HG02885 (cell line): Measurements from ENCODE around the gene RTP3.
"Not testable (repeated sequence)": the region's sequence is repeated elsewhere in the genome, so short reads cannot be mapped to it uniquely, and the experiment has no call there.

Experiments used
- ATAC-seq: cut with Tn5 transposase; IDR thresholded peaks from one replicate; pipeline ENCODE4 v1.9.1; 2021; ENCODE audit warnings: mild to moderate bottlenecking; ENCODE audit not compliant: unreplicated experiment, poor library complexity

The RTP3 gene

DNA sequence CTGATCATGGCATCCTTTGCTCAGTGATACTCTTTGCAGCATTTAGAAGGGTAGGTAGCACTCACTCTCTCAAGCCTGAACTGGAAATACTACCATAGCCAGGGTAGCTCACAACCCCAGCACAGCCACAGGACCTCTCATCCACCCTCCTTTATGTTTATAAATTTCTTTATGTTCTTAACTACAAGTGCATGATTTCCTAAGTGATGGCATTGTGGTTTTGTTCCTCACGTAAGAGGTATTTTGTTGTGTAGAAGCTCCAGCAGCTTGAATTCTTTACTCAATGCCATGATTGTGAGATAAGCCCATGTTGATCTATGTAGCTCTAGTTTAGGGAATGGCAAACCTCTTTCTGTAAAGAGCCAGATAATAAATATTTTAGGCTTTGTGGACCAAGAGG lies 7.9 kb upstream of the RTP3 start:
- ATAC-seq, result no peak

DNA sequence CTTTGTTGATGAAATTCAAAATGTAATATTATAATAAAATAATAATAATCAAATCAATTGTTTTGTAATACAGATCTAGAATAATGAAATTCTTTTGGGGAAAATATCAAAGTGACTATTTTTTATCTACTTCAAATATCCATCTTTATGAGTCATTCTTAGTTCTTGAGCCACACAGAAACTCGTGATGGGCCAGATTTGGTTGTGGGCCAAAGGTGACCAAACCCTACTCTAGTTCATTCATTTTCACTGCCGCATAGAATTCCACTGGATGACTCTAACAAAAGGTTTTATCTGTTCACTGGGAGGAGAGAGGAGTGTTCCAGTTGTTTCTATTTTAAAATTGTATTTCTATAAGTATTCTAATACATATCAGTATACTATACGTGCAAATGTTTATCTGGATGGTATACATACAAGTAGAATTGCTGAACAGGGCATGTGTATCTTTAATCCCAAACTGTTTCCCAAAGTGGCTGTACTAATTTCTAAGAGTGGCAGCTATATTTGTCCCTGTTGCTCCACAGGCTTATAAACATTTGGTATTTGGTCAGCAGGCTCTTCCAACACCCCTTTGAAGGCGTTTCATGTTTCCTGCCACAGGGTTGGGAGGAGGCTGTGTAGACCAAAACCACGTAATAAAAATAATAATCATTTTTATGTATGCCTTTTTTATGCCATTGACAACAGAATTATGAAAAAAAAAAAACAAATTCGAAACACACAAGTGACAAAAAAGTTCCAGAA lies 7.3 kb upstream of the RTP3 start:
- ATAC-seq, result no peak

DNA sequence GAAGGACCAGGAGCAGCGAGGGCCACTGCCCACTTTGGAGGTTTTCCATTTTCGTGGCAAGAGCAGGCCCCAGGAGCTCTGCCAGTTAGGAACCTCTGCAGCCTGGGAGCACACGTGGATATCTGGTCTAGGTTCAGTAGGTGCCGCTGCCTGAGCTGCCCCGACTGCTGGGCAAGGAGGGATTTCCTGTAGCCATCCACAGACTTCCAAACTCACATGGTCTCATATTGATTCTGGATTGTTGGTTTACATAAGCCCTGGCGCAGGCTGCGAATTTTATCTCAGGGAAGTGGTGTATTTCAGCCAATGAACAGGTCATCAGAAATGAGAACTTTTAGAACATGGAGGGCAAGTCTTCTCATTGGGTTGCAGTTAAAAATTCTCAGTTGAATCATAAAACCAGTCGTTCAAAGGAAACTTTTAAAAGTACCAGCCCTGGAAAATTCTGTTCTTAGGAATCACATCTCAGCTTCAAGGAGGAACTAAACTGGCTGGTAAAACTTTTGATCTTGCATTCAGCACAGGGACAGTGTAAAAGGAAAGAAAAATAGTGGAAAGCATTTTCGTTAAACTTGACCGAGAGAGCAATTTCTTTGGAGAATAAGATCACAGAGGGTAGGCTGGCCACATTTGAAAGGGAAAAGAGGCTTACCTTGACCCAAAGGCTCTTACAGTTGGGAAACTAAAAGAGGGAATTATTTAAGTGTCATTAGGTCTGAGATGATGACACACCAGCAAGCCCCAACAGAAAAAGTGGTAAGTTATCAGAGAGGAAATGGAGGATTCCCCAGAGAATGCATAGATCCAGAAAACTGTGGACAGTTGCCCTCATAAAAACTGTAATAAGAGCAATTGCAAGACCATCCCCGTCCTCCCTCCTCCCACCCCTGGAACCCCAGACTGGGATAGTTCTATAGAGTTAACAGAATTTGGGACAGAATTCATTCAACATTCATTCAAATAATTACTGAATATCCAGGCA lies 6.4 kb upstream of the RTP3 start:
- ATAC-seq, result no peak

DNA sequence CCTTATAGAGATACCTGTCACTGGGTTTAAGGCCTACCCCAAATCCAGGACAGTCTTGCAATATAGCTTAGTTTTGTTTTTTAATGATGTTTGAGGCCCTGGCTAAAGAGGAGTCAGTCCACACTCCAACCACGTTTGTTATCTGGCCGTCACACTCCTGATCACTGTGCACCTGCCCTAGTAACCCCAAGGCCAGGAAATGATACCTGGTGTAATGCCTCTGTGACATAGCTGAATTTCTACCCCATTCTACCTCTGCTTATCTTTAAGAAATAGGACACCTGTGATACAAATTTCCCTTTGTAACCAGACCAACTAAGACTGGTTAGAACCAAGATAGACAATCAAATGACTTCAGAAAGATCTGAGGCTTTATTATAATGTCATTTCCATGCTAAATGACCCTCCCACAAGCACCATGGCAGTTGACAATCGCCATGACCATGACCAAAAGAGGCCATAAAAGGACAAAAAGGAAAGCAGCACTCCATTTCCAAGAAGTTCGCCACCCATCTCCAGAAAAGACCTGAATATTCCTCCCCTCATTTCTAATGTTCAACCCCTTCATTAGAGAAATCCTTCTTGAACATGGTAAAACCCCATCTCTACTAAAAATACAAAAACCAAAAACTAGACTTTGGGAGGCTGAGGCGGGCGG lies 4.8 kb upstream of the RTP3 start:
- ATAC-seq, result no peak

DNA sequence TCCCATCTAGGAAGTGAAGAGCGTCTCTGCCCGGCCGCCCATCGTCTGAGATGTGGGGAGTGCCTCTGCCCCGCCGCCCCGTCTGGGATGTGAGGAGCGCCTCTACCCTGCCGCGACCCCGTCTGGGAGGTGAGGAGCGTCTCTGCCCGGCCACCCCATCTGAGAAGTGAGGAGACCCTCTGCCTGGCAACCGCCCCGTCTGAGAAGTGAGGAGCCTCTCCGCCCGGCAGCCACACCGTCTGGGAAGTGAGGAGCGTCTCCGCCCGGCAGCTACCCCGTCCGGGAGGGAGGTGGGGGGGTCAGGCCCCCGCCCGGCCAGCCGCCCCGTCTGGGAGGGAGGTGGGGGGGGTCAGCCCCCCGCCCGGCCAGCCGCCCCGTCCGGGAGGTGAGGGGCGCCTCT lies 3.3 kb upstream of the RTP3 start:
- ATAC-seq, result not testable (repeated sequence)

DNA sequence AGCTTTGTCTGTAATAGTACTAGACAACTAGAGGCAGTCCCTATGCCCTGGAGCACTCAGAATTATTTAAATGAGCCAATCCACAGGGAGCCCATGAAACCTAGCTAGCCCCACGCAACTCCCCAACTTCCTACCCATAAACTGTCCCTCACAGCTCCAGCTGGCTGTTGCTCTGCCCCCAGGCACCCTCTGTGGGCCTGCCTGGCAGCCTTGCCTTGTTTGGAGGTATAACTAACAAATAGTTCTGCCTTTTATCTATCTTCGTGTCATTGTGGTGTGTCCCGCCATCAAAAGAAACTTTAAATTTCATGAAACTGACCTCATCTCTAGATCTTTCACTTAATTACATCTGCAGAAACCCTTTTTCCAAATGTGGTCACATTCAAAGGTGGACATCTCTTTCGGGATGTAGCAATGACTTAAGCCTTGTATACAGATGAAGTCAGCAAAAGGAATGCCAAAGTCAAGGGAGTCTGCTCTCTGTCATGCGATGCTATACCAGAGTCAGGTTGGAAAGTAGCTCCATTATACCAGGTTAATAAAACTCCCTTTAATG lies 1.8 kb upstream of the RTP3 start:
- no peak for ATAC-seq

DNA sequence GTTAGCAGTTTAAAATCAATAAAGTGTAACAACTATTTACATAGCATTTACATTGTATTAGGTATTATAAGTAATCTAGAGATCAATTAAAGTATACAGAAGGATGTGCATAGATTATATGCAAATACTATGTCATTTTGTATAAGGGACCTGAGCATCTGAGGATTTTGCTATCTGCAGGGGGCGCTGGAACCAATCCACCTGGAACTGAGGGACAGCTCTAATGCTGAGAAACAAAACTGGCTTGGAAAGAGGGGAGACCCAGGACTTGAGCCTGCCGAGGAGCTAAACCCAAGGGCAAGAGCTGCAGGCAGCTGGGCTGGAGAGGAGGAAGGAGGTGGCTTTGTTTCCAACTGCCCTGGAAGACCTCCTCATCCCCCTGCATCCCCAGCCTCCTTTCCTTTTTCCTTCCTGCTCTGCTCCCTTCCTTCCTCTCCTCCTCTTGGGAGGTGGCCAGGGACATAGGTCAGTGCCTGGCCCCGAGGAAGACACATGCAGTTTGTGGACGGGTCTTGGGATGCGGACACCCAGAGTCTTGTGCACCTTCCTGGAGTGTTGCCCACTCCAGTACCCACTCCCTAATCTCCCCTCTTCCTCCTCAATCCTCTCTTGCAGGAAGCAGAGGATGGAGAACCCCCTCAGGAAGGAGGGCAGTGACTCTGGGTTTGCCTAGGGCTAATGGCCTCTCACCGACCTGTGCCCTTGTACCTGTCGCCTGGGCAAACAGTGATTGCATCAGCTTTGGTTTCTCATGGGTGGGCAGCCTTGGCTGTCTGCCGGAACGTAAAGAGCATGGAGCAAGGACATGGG lies 825 bp upstream of the RTP3 start:
- ATAC-seq, result no peak

DNA sequence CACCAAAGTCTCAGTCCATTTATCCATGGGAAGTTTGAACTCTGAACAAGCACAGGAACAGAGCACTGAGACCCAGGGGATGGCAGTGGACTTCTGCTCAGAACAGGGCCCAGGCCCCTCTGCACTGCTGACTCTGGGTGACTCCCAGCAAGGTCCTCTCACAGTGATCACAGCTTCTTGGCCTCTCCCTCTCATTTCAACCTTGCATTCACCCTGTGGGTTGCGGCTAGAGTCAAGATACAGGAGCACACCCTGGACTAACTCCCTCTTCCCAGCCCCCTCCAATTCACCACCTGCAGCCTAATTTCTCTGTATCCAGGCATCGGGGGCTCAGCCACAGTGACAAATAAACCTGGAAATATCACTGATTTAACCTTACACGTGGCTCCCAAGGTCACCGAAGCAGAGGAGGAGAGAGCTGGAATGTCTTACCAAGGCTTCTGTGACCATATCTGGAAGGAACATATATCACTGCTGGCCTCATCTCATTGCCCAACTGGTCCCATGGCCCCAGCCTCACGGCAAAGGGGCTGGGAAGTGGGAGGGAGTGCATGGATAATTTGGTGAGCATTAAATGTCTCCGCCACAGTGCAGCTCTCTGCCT lies 1.2 kb downstream of the RTP3 start:
- ATAC-seq, result no peak

DNA sequence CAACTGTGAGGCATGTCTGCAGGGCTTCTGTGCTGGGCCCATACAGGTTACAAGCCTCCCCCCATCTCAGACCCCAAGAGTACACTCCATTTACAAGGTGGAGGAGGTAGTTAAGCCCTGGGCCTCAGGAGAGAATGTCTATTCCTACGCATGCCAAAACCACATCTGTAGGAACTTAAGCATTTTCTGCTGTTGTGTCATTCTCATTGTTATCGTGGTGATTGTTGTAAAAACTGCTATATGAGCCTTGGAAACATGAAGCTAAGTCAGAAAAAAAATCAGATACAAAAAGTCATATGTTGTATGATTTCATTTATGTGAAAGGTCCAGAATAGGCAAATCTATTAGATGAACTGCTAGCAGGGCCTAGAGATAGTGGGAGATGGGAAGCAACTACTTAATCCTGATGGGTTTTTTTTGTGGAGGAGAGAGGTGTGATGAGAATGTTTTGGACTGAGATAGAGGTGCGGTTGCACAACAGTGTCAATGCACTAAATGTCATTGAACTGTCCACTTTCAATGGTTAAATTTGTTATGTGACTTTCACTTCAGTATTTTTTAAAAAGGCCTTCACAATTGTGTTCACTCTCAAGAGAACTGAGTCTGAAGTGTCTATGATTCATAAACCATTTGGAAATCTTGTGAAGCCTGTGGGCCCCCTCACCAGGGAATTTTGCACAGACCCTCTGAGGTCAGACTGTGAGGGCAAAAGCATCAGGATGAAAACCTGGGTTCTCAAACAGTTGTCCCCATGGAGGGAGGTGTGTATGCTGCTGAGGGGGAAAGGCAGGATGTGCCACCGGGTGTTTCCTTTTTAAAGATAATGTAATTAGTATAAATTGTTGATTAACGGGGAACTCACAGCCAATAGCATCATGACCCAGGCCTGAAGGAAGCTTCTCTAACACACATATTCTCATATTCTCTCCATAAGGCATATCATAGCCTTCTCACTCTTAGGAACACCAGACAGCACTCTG lies 3.2 kb downstream of the RTP3 start:
- no peak for ATAC-seq

DNA sequence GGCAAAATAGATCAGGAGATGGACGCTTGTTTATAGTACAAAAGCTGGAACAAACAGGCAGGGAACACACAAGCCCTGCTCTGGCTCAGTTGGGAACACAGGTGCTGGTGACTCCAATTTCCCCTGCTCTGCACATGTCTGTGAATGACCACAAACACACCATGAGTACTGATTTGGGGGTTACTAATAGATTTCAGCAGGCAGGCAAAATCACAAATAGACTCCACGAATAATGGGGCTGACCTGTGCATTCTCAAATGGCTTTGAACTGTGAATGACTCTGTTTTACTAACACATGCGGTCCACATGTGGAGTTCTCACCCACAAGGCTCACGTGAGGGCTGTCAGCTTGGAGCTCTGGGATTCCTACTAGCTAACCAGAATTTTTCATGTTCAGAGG lies 3.9 kb downstream of the RTP3 start:
- no peak for ATAC-seq

DNA sequence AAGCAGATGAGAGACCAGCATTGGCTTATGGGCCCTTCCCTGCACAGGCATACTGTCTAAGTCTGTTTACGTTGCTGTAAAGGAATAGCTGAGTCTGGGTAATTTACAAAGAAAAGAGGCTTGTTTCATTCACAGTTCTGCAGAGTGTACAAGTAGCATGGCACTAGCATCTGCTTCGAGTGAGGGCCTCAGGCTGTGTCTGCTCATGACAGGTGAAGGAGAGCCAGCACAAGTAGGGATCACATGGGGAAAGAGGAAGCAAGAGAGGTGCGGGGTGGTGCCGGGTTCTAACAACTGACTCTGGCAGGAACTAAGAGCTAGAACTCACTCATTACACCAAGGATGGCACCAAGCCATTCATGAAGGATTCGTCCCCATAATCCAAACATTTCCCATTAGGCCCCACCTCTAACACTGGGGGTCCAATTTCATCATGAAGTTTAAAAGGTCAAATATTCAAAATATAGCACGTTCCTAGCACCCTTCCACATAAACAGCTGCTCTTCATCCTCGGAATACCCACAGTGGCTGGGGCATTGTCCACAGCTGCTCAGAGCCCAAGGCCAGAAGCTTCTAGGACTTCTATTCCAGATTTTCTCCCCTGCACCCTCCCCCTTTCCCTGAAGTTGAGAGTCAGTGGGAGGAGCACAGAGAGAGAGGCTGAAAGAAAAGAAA lies 5.6 kb downstream of the RTP3 start:
- no peak for ATAC-seq

DNA sequence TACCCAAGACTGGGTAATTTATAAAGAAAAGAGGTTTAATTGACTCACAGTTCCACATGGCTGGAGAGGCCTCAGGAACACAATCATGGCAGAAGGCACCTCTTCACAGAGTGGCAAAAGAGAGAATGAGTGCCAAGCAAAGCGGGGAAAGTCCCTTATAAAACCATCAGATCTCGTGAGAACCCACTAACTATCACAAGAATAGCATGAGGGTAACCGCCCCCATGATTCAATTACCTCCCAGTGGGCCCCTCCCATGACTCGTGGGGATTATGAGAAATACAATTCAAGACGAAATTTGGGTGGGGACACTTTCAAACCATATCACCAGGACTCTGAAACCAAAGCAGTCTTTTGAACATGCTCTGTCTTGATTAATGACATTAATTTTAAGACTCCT lies 7.0 kb downstream of the RTP3 start:
- no peak for ATAC-seq

DNA sequence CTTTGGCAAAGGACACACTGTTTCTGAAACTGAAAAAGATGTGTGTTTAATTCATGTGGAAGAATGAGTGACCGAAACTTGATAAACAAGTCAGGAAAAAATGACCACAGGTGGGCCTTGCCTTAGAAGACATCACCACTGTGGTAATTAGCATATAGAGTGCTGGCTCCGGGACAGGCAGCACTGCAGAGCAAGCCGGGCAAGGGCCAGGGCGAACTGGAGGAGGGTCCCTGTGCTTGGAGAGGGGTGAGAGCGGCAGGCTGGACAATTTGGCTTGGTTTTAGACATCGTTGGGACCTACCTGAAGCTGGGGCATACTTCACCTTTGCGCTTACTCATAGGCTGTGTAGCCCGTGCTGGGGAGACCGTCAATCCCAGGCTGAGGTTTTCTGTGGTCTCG lies 8.2 kb downstream of the RTP3 start:
- ATAC-seq, result no peak

DNA sequence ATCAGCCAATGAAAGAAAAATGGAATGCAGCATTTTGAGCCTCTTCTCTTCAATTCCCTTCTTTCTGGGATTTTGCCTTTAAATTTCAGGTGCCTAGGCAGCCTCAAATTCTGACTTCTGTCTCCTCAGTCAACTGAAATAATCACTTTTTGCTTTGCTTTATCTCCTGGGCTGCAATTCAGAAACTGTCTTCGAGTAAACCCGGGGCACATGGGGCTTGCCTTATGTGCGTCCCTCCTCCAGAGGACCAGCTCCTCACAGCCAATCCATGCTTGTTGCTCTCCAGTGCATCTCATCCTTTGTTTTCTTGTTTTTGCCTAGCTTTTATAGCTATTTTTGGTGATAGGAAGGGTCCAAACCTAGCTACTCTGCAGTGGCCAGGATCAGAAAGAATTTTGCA lies 8.8 kb downstream of the RTP3 start:
- no peak for ATAC-seq

DNA sequence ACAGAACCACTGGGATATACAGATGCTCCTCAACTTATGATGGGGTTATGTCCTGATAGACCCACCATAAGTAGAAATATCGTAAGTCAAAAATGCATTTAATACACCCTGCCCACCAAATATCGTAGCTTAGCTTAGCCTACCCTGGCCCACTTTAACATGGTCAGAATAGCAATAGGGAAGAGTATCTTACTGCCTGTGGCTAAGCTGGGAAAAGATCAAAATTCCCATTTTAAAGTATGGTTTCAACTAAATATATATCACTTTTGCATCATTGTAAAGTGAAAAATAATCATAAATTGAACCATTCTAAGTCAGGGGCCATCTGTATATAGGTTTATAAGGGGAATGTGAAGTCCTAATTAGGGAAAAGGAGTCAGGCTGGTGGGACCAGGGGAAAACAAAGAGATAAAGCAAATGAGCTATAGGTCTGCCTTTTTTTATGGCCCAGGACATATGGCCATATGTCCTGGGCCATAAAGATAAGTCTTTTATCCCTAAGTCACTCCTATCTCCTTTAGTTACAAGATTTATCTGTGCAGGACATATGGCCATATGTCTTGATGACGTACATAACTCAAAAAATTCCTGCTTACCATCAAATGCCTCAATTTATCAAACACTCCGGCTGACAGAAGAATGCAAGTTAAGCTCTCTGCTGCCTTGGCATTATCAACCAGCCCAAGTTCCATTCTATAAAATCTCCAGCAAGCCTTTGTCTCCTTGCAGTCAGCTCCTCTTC lies 11.2 kb downstream of the RTP3 start:
- ATAC-seq, result no peak

DNA sequence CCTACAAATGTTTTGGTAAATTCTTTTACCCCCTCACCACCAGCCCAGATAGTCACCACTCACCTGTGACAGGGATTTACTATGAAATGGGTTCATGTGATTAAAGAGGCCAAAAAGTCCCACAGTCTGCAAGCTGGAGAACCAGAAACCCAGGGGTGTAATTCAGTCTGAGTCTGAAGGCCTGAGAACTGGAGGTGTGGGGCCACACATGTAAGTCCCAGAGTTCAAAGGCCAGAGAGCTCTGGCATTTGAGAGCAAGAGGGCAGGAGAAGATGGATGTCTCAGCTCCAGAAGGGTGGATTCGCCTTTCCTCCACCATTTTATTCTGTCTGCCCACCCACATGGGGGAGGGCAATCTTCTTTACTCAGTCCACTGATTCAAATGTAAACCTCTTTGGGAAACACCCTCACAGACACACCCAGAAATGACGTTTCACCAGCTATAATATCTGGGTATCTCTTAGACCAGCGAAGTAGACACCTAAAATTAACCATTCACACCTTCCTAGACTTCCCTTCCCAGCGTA lies 11.9 kb downstream of the RTP3 start:
- ATAC-seq, result no peak

DNA sequence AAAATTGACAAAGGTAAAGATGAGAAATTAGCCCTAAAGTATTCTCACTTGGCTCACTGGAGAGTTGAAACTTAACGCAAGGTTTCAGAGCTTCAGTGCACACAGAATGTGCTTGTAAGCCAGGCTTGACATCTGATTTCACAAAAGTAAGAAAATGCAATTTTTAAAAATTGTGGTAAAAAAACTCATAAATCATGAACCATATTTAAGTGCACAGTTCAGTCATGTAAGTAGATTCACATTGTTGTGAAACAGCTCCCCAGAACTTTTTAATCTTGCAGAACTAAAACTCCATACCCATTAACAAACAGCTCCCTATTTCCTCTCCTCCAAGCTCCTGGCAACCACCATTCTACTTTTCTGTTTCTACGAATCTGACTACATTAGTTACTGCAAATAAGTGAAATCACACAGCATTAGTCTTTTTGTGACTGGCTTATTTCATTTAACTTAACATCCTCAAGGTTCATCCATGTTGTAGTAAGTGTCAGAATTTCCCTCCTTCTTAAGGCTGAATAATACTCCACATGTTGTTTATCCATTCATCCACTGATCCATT lies 14.5 kb downstream of the RTP3 start:
- ATAC-seq, result no peak
